Subcutaneous abdominal adipose tissue (tissue), 5 donors: ENCODE results near the gene EEFSEC.

Source experiments
- H3K27ac ChIP-seq: one replicate; pipeline ENCODE4 v1.7.0; 2013; ENCODE audit warnings: low read depth, mild to moderate bottlenecking, inconsistent platforms, low read length, moderate library complexity
- H3K27me3 ChIP-seq, 5 donors: one replicate each; pipeline ENCODE4 v1.7.0; 2013; ENCODE audit warnings: low read length in 5 of 5, inconsistent platforms in 1 of 5; ENCODE audit not compliant: control insufficient read depth in 5 of 5, insufficient read depth in 4 of 5
- H3K36me3 ChIP-seq, 5 donors: one replicate each; pipeline ENCODE4 v1.7.0; 2013; ENCODE audit warnings: low read length in 5 of 5; ENCODE audit not compliant: control insufficient read depth in 5 of 5, insufficient read depth in 5 of 5
- H3K4me1 ChIP-seq, 5 donors: one replicate each; pipeline ENCODE4 v1.7.0; 2013; ENCODE audit warnings: low read length in 5 of 5, mild to moderate bottlenecking in 3 of 5, moderate library complexity in 1 of 5; ENCODE audit not compliant: control insufficient read depth in 5 of 5, insufficient read depth in 5 of 5
- H3K4me3 ChIP-seq, 5 donors: one replicate each; pipeline ENCODE4 v1.7.0; 2013; ENCODE audit warnings: low read length in 5 of 5, low read depth in 1 of 5
- H3K9ac ChIP-seq, 5 donors: one replicate each; pipeline ENCODE4 v1.7.0; 2013; ENCODE audit warnings: low read length in 5 of 5, mild to moderate bottlenecking in 4 of 5, moderate library complexity in 3 of 5
- H3K9me3 ChIP-seq, 5 donors: one replicate each; pipeline ENCODE4 v1.7.0; 2013; ENCODE audit warnings: low read length in 5 of 5; ENCODE audit not compliant: control insufficient read depth in 5 of 5
- donor health status: healthy.
- donor health status: healthy.
- donor health status: healthy.
- donor health status: healthy.
- donor health status: healthy.

The EEFSEC gene

DNA sequence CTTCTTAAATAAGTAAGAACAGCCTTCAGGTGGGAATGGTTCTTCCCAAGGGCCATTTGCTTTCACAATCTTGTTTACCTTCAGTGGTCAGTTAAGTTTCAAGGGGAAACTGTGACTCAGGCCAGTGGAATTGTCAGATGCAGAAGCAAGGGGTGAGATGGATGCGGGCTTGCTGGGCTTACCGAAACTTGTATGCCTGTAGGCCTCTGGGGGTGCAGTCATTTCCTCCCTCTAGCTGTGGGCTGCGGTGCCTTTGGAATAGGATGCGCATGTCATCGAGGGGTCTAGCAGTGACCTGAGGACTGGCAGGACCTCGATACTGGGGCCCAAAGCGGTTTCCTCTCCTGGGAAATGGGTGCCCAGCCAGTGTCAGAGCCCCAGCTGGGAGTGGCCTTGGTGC lies 121.6 kb downstream of the EEFSEC start:
- H3K9me3 ChIP-seq, result no peaks in the 10 kb centered on the region
- H3K27ac ChIP-seq, result no peak overlapping the region
- H3K27me3 ChIP-seq, result no peaks in the 10 kb centered on the region
- H3K36me3 ChIP-seq, result peaks cover 0 to 26% (median 11%) of the 10 kb centered on the region in 5 donors
- H3K4me3 ChIP-seq, result no peak overlapping the region
- no peak overlapping the region for H3K9ac ChIP-seq
- H3K4me1 ChIP-seq, result peaks cover 9 to 44% (median 37%) of the 10 kb centered on the region in 5 donors

- Histone ChIP-seq H3K36me3 (peaks cover 0 to 26% (median 11%) of the 10 kb centered on the region in 5 donors), H3K27me3 (no peaks in the 10 kb centered on the region), H3K4me3 (no peak overlapping the region), H3K9me3 (no peaks in the 10 kb centered on the region), H3K9ac (no peak overlapping the region), H3K4me1 (peaks cover 9 to 46% (median 37%) of the 10 kb centered on the region in 5 donors), H3K27ac (no peak overlapping the region)
Observed at GRCh38 chr3:128275316-128276145, 122.2 kb downstream of the EEFSEC start.

GRCh38 chr3:128276146-128276435 lies 122.8 kb downstream of the EEFSEC start:
- no peak overlapping the region for H3K4me3 ChIP-seq
- H3K4me1 ChIP-seq, result peaks cover 9 to 44% (median 37%) of the 10 kb centered on the region in 5 donors
- no peaks in the 10 kb centered on the region for H3K27me3 ChIP-seq
- no peak overlapping the region for H3K9ac ChIP-seq
- H3K9me3 ChIP-seq, result no peaks in the 10 kb centered on the region
- no peak overlapping the region for H3K27ac ChIP-seq
- H3K36me3 ChIP-seq, result peaks cover 0 to 24% (median 11%) of the 10 kb centered on the region in 5 donors

DNA sequence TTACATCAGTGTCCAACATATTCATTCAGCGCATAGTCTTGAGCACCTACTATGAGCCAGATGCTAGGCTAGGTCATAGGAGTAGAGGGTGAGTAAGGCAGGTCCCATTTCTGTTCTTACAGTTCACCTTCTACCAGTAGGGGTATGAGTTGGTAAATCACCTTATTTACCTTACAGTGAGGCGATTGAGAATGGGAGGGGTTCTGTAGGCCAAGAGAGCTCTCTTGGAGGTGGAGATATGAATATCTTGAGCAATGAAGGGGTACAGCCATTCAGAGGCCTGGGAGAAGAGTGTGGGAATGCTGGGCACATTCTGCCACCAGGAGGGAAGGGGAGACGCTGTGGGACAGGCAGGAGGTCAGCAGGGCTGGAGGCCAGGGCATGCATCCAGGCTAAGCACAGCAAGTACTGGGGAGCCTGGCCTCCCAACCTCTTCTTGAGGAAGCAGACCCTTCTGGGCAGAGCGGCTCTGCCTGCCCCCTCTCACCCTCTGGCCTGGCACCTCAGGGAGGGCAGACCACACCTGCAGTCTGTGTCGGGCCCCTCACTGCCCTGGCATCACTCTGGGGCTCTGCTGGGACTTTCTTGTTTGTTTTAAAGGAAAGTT lies 123.4 kb downstream of the EEFSEC start:
- Histone ChIP-seq H3K27ac (no peak overlapping the region), H3K9me3 (no peaks in the 10 kb centered on the region), H3K9ac (no peak overlapping the region), H3K4me3 (no peak overlapping the region), H3K36me3 (peaks cover 0 to 18% (median 11%) of the 10 kb centered on the region in 5 donors), H3K4me1 (peaks cover 9 to 47% (median 39%) of the 10 kb centered on the region in 5 donors), H3K27me3 (no peaks in the 10 kb centered on the region)

DNA sequence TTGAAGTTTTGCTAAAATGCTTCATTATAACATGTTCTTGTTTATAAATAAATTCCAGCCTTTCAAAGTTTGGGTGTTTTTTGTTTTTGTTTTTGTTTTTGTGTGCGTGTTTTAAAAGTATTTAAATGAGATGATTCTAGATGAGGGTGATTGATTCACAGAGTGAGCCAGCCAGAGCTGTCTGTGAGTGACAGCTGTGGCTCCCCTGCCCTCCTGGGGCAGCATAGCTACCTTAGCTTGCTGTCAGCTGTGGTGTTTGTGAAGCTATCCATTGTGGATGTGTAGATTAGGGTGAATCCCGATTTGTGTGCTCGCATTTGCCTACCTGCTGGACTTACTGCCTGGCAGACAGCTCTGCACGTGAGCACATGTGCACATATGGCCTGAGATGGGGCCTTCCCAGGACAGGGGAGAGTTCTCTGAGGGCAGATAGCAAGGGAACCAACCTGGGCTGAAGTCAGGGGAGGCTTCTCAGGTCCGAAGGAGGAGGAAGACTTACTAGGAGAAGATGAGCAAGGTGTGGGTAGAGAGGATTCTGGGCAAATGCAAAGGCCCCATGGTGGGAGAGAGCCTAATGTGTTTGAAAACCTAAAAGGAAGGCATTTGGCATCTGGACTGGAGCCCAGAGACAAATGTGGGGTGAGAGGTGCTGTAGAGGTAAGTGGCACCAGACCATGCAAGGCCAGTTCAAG lies 124.2 kb downstream of the EEFSEC start:
- Histone ChIP-seq H3K4me3 (no peak overlapping the region), H3K4me1 (peaks cover 11 to 56% (median 47%) of the 10 kb centered on the region in 5 donors), H3K9me3 (no peaks in the 10 kb centered on the region), H3K9ac (no peak overlapping the region), H3K36me3 (peaks cover 0 to 13% (median 7%) of the 10 kb centered on the region in 5 donors), H3K27me3 (no peaks in the 10 kb centered on the region), H3K27ac (no peak overlapping the region)

DNA sequence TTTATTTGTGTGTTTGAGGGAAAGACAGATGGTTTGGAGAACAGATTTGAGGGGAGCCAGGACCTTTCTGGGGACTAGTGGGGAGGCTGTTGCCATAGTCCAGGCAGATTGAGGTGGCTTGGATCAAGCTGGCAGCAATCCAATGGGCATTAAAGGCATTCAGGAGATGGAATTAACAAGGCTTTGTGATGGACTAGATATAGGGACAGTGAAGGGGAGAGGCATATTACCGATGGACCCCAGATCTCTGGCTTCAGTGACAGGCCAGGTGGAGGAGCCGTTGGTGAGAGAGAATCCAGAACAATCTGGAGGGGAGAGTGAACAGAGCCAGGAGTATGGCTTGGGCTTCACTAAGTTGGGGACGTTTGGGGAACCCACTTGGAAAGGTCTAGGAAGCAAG lies 124.8 kb downstream of the EEFSEC start:
- no peaks in the 10 kb centered on the region for H3K27me3 ChIP-seq
- H3K36me3 ChIP-seq, result peaks cover 0 to 12% (median under 1%) of the 10 kb centered on the region in 5 donors
- H3K4me1 ChIP-seq, result peaks cover 14 to 62% (median 53%) of the 10 kb centered on the region in 5 donors
- no peaks in the 10 kb centered on the region for H3K9me3 ChIP-seq
- H3K9ac ChIP-seq, result peak overlapping the region in 2 of 5 donors; percentile 5 to 35
- H3K27ac ChIP-seq, result peak overlapping the region; percentile 58
- no peak overlapping the region for H3K4me3 ChIP-seq

- H3K27me3 ChIP-seq, result no peaks in the 10 kb centered on the region
- peaks cover 14 to 63% (median 53%) of the 10 kb centered on the region in 5 donors for H3K4me1 ChIP-seq
- H3K27ac ChIP-seq, result peak overlapping the region; percentile 58
- peak overlapping the region in 2 of 5 donors; percentile 5 to 10 for H3K9ac ChIP-seq
- H3K4me3 ChIP-seq, result peak overlapping the region in 3 of 5 donors; percentile 9 to 25 (median 23)
- H3K9me3 ChIP-seq, result no peaks in the 10 kb centered on the region
- peaks cover 0 to 8% (median 0%) of the 10 kb centered on the region in 5 donors for H3K36me3 ChIP-seq
Observed at GRCh38 chr3:128278761-128279600, 125.7 kb downstream of the EEFSEC start.

DNA sequence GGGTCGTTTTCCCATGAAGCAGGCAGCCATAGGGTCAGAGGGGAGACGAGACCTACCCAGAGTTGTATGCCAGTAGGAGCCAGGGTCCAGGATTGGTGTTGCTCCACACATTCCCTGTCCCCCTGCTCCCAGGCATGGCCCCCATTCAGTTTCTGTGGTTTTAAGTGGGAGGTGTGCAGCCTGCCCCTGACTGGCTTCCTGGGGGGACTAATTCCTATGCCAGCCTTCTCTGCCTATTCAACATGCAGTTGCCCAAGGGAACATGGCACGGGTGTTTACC lies 126.3 kb downstream of the EEFSEC start:
- H3K4me1 ChIP-seq, result peaks cover 14 to 63% (median 53%) of the 10 kb centered on the region in 5 donors
- H3K4me3 ChIP-seq, result no peak overlapping the region
- no peaks in the 10 kb centered on the region for H3K27me3 ChIP-seq
- H3K36me3 ChIP-seq, result peaks cover 0 to 6% (median 0%) of the 10 kb centered on the region in 5 donors
- H3K9me3 ChIP-seq, result no peaks in the 10 kb centered on the region
- H3K9ac ChIP-seq, result peak overlapping the region in 1 of 5 donors; percentile 10
- H3K27ac ChIP-seq, result no peak overlapping the region

- Histone ChIP-seq H3K36me3 (peaks cover 0 to 6% (median 0%) of the 10 kb centered on the region in 5 donors), H3K9me3 (no peaks in the 10 kb centered on the region), H3K27ac (no peak overlapping the region), H3K27me3 (no peaks in the 10 kb centered on the region), H3K4me3 (no peak overlapping the region), H3K4me1 (peaks cover 14 to 62% (median 53%) of the 10 kb centered on the region in 5 donors), H3K9ac (peak overlapping the region in 1 of 5 donors; percentile 3)
Observed at GRCh38 chr3:128280481-128281052, 127.3 kb downstream of the EEFSEC start.
